Measurements from ENCODE around the gene AQP12B.
"Not testable (repeated sequence)": the region's sequence is repeated elsewhere in the genome, so short reads cannot be mapped to it uniquely, and the experiment has no call there.

GRCh38 chr2:240683329-240683979 lies 769 bp upstream of the AQP12B start:
- not testable (repeated sequence) for TF ChIP-seq CTCF (IDR thresholded peaks at IDR 0.05); ZFX (IDR thresholded peaks at IDR 0.05; ENCODE audit: borderline replicate concordance)
